ENCODE data around the gene SLC38A8. TPM values are rescaled to one million over a fixed set of nuclear protein-coding genes. Genes with fewer than 3 reads are reported as not detected.

The SLC38A8 gene
- total RNA-seq, 4 donors from 2014 or later = not detected

DNA sequence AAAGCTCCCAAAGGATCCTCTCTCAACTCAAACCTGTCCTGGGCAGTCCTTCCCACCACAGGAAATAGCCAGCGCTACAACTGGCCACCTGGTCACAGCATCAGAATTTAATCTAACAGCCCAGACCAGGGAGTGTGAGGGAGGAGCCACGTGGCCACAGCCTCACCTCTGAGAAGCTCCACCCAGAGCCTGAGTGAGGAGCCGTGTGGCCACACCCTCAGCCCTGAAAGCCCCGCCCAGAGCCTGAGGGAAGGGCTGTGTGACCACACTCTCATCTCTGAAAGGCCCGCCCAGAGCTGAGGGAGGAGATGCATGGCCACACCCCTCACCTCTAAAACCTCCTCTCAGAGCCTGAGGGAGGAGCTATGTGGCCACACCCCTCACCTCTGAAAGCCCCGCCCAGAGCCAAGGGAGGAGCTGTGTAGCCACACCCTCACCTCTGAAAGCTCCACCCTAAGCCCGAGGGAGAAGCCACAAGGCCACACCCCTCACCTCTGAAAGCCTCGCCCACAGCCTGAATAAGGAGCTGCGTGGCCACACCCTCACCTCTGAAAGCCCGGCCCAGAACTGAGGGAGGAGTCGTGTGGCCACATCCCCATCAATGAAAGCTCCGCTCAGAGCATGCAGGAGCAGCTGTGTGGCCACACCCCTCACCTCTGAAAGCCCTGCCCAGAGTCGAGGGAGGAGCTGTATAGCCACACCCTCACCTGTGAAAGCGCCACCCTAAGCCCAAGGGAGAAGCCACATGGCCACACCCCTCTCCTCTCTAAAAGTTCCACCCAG is 28.6 kb downstream of the SLC38A8 start:
- H3K9me3 ChIP-seq = no peaks in the 10 kb centered on the region
- no peak overlapping the region for H3K4me3 ChIP-seq
- TF ChIP-seq EP300 (IDR thresholded peaks at IDR 0.05) (no peak), CTCF (IDR thresholded peaks at IDR 0.05) (no peak), POLR2AphosphoS5 (IDR thresholded peaks at IDR 0.05) (no peak)
- H3K27ac ChIP-seq = no peak overlapping the region
- H3K27me3 ChIP-seq = peaks cover 17% of the 10 kb centered on the region
- no peaks in the 10 kb centered on the region for H3K4me1 ChIP-seq
- H3K36me3 ChIP-seq = no peaks in the 10 kb centered on the region
- WGBS, 2 donors (ENCODE audit: low coverage in 1 of 2) = 4 to 7% methylated on average over 3 to 4 of the region's 14 CpGs
- ATAC-seq = peak; percentile 36

DNA sequence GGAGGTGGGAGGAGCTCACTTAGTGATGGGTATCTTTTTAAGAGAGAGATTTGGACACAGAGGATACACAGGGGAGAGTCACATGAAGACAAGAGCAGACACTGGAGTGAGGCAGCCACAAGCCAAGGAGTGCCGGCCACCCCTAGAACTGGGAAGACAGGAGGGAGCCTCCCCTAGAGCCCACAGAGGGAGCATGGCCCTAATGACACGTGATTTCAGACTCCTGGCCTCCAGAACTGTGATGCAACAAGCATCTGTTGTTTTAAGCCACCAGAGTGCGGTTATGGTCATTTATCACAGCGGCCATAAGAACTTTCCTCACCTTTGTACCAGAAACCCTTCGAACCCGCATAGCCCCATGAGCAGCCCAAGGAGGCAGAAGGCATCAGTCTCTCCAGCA is 33.3 kb downstream of the SLC38A8 start:
- no peak for ATAC-seq
- Histone ChIP-seq H3K27ac (no peak overlapping the region), H3K4me3 (no peak overlapping the region), H3K9me3 (no peaks in the 10 kb centered on the region), H3K27me3 (peaks cover 14% of the 10 kb centered on the region), H3K36me3 (no peaks in the 10 kb centered on the region), H3K4me1 (no peaks in the 10 kb centered on the region)
- 88 to 90% methylated on average over 2 to 6 of the region's 6 CpGs for WGBS, 2 donors (ENCODE audit: low coverage in 1 of 2)
- TF ChIP-seq EP300 (IDR thresholded peaks at IDR 0.05) (no peak), CTCF (IDR thresholded peaks at IDR 0.05) (no peak), POLR2AphosphoS5 (IDR thresholded peaks at IDR 0.05) (no peak), POLR2A (IDR thresholded peaks at IDR 0.05) (no peak)

DNA sequence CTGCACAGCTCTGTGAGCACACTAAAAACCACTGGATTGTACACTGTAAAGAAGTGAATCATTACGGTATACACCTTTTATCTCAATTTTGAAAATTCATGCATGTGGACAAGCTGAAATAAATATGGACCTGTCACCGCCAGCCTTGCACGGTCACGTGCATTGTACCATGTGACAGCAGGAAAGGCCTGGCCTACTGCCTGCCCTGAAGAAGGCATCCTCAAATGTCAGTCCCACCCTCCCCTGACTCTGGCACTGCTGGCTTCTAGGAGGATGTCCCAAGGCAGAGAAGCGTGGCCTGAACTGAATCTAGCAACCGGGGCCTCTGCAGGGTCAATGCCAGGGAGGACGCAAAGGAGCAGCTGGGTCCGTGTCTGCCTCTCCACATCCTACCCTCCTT is 34.6 kb downstream of the SLC38A8 start:
- no peaks in the 10 kb centered on the region for H3K36me3 ChIP-seq
- peaks cover 13% of the 10 kb centered on the region for H3K27me3 ChIP-seq
- H3K9me3 ChIP-seq = no peaks in the 10 kb centered on the region
- H3K4me1 ChIP-seq = no peaks in the 10 kb centered on the region
- WGBS, 2 donors (ENCODE audit: low coverage in 1 of 2) = 56 to 73% methylated on average over 6 to 8 of the region's 8 CpGs
- ATAC-seq = no peak
- no peak overlapping the region for H3K27ac ChIP-seq
- no peak for TF ChIP-seq CTCF (IDR thresholded peaks at IDR 0.05)
- TF ChIP-seq POLR2A (IDR thresholded peaks at IDR 0.05) = no peak
- TF ChIP-seq POLR2AphosphoS5 (IDR thresholded peaks at IDR 0.05) = no peak
- TF ChIP-seq EP300 (IDR thresholded peaks at IDR 0.05) = no peak
- no peak overlapping the region for H3K4me3 ChIP-seq

GRCh38 chr16:84007520-84007919 is 35.1 kb downstream of the SLC38A8 start:
- TF ChIP-seq EP300 (IDR thresholded peaks at IDR 0.05) = no peak
- TF ChIP-seq POLR2A (IDR thresholded peaks at IDR 0.05) = no peak
- no peak for TF ChIP-seq POLR2AphosphoS5 (IDR thresholded peaks at IDR 0.05)
- TF ChIP-seq CTCF (IDR thresholded peaks at IDR 0.05) = no peak
- Histone ChIP-seq H3K27ac (no peak overlapping the region), H3K27me3 (peaks cover 18% of the 10 kb centered on the region), H3K36me3 (no peaks in the 10 kb centered on the region), H3K4me1 (no peaks in the 10 kb centered on the region), H3K4me3 (no peak overlapping the region), H3K9me3 (no peaks in the 10 kb centered on the region)
- no peak for ATAC-seq
- 80 to 100% methylated on average over 2 of the region's 4 CpGs for WGBS, 2 donors (ENCODE audit: low coverage in 1 of 2)

DNA sequence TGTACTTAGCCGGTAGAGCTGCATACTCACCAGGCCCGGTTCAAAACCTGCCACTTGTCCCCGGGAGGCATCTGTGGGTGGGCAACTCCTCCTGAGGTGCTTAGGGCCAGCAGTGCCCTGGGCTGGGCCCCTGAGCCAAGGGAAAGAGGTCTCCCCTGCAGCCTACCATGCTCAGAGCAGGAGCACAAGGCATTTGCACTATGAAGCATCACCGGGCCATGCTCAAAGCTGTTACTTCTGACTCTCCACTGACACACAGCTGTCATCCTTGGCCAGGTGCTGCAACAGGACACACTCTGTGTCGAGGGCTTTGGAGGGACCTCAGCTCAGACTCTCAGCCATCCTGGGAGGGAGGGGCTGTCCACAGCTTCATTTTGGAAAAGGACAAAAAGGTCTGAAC is 37.2 kb downstream of the SLC38A8 start:
- no peak for TF ChIP-seq CTCF (IDR thresholded peaks at IDR 0.05)
- no peak for TF ChIP-seq POLR2AphosphoS5 (IDR thresholded peaks at IDR 0.05)
- no peak for TF ChIP-seq EP300 (IDR thresholded peaks at IDR 0.05)
- TF ChIP-seq POLR2A (IDR thresholded peaks at IDR 0.05) = no peak
- no peak overlapping the region for H3K27ac ChIP-seq
- no peaks in the 10 kb centered on the region for H3K9me3 ChIP-seq
- H3K27me3 ChIP-seq = peaks cover 27% of the 10 kb centered on the region
- WGBS, 2 donors (ENCODE audit: low coverage in 1 of 2) = 80% methylated on average over 3 of the region's 5 CpGs; no CpG with 5 or more reads in 1 of the 2 donors
- H3K4me1 ChIP-seq = no peaks in the 10 kb centered on the region
- ATAC-seq = no peak
- no peak overlapping the region for H3K4me3 ChIP-seq
- H3K36me3 ChIP-seq = no peaks in the 10 kb centered on the region
